Central memory CD4-positive, alpha-beta T cell (primary cell): Measurements from ENCODE around the gene CASZ1.
A peak's percentile ranks its signal among the peaks of the same experiment; 100 is the strongest.

ENCODE experiments used
- DNase-seq: peaks from one replicate; pipeline ENCODE4 v3.0.0; 2022

The CASZ1 gene

DNA sequence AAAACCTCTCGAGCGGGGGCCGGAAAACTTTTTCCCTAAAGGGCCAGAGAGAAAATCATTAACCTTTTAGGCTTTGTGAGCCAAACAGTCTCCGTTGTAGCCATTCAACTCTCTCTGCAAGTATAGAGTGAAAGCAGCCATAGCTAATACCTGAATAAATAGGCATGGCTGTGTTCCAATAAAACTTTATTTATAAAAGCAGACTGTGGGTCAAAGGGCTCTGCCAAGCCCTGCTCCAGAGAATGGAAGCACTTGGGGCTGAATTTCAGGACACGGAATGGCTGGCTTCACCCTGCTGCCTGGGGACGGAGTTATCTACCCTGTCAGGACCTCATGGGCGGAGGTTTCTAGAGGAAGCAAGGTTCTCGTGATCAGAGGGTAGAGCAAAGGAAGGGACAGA lies 92.7 kb downstream of the CASZ1 start:
- no peak for DNase-seq

DNA sequence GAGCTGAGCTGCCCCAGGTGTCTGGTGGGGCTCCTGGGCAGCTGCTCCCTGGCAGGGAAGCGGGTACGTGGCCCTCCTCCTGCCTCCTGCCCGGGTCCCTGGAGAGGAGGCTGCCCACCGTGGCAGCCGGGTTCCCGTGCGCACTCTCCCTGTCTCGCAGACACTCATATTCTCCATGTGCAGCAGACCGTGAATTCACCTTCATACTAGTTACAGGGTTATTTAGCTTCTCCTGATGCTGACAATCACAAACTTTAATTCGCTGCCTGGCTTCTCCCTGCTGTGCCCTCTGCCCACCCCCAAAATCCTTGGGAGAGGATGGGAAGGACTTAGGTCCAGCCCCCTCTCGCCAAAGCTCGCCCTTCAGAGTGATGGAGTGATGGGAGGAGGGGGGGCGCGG lies 95.3 kb downstream of the CASZ1 start:
- DNase-seq: no peak

- no peak for DNase-seq
These were observed 97.0 kb downstream of the CASZ1 start for GRCh38 chr1:10699470-10699835.

GRCh38 chr1:10698726-10699469 lies 97.5 kb downstream of the CASZ1 start:
- no peak for DNase-seq

- DNase-seq: no peak
These were observed 98.8 kb downstream of the CASZ1 start for GRCh38 chr1:10697621-10698160.

DNA sequence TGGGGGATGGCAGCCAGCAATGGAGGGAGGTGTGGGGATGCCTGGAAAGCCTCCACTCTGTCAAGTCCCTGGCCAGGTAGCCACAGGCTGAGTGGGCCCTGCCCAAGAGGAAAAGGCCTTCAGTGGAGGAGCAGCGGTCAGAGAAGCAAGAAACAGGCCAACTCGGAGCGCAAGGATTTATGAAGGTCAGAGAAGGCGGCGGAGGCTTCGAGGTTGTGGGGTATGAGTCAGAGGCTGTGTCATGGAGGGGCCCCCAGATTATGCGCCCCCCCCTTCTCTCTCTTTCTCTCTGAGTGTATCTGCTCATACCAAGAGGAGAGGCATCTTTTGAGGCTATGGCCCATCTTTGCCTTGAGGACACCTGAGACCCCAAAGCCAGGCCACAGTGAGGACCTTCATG lies 99.5 kb downstream of the CASZ1 start:
- no peak for DNase-seq

DNA sequence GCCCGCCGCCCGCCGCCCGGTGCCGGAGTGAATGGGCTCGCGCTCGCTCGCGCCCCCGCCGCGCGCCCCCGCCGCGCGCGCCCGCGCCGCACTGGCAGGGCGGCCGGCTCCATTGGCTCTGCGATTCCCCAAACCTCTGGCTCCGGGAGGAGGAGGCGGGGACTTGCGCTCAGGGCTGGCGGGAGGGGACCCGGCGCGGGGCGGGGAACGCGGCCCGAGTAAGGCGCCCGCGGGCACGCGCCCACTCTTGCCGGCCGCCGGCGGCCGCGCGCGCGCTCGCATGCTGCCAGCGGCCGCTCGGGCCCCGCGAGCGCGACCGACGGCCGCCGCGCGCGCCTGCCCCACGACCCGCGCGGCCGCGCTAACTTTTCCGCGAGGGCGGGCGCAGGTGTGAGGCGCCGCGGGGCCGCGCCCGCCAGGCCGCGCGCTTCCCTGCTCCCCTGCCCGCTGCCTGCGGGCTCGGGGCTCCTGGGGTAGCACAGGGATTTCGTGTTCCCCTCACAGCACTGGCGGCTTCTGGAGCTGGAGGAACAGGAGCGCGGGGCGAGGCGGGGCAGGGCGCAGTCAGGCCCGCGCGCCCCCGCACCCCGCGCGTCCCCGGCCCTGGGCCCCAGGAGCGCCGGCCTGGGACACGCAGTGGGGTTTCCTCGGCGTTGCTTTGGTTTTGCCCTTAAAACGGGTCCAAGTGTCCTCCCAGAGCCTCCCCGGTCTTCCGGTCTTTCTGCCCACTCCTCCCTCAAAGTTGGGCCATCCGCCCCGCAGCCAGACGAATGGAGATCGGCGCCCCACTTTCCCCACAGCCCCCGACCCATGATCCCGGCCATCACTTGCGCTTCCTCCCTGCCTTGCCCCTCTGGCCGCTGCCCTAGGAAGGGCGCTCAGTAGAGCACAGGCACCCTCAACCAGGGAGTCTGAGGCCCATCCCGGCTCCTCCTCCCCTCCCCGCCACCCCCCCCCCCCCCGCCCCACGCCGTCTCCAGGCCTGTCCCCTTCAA lies 101.5 kb downstream of the CASZ1 start:
- peak; percentile 74 for DNase-seq

- no peak for DNase-seq
These were observed 102.2 kb downstream of the CASZ1 start for GRCh38 chr1:10694274-10694632.

GRCh38 chr1:10693497-10694273 lies 102.8 kb downstream of the CASZ1 start:
- peak; percentile 47 for DNase-seq

DNA sequence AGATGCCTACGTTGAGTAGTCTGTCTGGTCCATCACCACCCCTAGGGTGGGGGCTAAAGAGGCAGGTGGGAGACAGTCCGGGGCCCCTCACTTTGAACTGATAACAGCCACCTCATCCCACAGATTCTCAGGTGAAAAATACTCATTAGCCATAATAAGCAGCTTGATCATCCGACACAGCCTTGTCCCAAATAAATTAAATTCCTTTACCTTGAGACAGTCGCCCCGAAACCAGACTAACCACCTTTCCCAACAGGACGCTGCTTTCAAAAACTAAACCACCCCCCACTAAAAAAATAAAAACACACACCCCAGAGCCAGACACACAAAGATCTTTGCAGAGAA lies 103.3 kb downstream of the CASZ1 start:
- no peak for DNase-seq

- DNase-seq: peak; percentile 58
These were observed 103.9 kb downstream of the CASZ1 start for GRCh38 chr1:10692401-10693021.

- no peak for DNase-seq
These were observed 104.7 kb downstream of the CASZ1 start for GRCh38 chr1:10691740-10692125.

GRCh38 chr1:10691075-10691739 lies 105.2 kb downstream of the CASZ1 start:
- no peak for DNase-seq

DNA sequence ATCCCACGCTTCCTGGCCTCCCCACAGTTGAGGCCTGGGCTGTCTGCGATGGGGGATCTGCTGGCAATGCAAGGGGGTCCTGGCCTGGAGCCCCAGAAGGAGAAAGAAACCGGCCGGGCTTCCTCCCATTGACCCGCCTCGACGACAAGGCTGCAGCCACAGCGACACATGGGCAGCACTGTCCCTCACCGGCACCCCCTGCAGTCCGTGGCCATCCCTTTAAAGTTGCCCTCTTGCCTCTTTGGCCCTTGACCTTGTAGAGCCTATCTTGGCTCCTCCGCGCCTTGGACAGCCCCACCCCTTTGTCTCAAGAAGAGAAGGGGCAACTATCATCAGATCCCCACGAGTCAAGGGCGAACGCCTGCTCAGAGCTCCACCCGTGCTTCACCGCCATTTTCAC lies 106.0 kb downstream of the CASZ1 start:
- DNase-seq: no peak

- no peak for DNase-seq
These were observed 108.0 kb downstream of the CASZ1 start for GRCh38 chr1:10688409-10688786.

DNA sequence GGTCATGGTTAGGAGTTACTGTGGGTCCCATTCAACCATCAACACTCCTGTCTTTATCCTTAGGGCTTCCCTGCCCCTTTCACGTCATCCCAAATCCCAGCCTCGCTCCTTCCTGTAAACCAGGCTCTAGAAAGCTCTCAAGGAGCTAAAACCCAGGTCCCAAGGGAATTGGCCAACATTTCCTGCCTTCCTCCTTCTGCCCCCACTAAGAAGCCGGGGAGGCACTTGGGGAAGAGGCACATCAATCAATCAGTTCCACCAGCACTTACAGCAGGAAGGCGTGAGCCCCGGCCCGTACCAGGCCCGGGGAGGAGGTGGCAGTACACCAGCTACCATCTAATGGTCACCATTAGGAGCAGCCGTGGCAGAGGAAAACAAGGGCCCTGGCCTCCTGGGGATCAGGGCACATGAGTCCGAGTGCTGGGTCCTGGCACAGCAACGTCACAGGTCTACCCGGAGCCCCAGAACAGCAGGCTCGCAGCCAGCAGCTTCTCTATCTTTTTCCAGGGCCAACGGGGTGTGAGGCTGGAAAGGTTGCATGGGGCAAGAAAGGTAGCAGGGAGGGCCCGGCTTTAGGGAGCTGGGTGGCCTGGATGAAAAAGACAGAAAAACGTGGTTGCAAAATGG lies 108.6 kb downstream of the CASZ1 start:
- DNase-seq: no peak

DNA sequence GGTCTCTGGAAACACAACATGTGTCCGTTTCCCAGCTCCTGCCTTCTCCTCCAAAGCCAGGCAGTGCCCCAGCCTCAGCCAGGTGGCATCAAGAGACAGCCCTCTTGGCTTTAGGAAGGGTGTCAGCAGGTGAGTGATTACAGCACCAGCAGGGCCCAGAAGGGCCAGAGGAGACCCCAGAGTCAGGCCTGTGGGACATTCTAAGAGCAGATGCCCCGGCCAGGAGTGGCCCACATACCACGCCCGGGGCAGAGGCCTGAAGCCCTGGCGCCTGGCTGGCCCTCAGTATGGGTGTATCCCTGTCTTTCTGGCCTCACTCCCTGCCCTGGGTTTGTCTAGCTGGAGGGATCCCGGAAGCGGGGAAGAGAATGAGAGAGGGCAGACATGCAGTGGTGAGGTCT lies 109.2 kb downstream of the CASZ1 start:
- DNase-seq: no peak

DNA sequence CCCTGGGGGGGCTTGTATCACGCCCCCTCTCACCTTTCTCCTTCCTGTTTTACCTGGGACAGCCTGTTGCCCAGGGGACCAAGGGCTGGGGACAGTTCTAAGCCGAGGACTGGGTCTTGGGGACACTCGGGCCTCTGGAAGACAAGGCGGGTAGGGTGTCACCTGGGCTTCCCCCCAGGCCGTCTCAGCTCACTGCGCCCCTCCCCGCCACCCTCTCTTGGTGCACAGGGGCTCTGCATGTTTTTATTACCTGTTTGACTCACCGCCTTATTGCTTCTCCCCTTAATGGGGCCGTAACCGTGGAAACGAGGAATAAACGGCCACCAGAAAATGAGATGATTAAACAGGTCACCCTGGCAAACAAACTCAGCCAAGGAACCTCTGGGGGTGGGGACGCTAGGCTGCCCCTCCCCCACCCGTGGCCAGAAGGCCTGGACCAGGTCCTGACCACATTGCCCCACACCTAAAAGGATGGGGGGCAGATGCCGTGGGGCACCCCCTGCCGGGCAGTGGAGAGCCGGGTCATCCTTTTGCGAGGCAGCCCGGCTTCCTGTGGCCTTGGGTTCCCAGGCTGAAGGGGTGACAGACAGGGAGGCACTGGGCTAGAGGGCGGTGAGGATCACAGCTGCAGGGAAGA lies 109.9 kb downstream of the CASZ1 start:
- no peak for DNase-seq

DNA sequence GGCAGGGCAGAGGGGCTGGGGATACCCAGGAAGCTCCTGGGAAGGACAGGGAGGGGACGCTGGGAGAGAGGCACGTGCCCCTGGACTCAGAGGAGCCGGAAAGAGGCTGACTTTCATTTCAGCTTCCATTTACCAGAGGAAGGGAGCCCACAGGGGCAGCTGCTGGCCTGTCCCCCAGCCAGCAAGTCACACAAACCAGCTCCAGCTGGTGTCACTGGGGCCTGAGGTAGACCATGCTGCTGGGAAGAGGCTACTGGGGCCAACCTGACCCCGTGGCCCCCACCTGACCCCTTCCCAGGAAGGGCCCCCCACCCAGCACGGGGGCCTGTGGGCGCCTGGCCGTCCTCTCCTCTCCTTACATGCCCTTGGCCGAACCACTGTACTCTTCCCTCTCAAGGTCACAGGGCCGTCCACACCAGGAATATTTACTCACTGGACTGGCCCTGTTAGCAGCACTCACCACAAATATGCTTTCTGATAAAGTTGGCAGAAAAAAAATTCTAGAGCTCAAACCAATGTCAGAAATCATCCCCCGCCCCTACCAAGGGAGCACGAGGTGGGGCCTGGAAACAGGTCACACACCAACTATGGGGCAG lies 110.5 kb downstream of the CASZ1 start:
- DNase-seq: no peak

DNA sequence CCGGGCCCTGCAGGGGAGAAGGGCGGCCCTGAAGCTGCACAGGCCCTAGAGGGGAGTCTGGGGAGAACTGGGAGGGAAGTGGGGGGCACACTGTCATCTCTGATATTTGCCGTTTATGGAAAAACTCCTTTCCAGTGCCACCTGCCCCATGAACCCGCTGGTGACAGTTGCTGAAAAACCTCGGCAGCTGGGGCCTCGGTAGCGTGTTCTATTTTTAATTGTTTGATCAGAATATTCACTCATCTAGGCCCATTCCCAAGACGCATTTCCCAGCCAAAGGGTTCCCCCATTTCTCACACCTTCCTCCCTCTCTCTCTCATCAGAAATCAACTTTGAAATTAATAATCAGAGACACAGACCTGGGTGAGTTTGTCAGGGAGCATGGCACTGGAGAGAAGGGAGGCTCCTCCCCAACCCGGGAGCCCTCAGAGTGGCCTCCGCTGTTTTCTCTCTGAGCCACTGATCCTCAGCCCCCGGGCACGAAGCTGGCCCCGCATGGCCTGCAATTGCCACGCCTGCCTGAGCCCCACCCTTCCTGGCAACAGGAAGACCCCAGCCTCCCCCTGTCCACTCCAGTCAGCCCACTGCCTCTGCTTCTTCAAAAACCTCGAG lies 111.1 kb downstream of the CASZ1 start:
- no peak for DNase-seq
